PFSK-1 (cell line): ENCODE measurements around the gene BRSK2.
A peak's percentile ranks its signal among the peaks of the same experiment; 100 is the strongest.

Experiments
- FOXP2 ChIP-seq: optimal IDR thresholded peaks from 2 replicates; pipeline ENCODE3; 2011; ENCODE audit warnings: borderline replicate concordance, control low read depth, inconsistent platforms; ENCODE audit not compliant: insufficient read depth; ENCODE audit errors: extremely low read length, extremely low read depth
- POLR2AphosphoS5 ChIP-seq: IDR thresholded peaks from 2 replicates; pipeline ENCODE4 v1.6.1; 2012; ENCODE audit warnings: low read depth, mild to moderate bottlenecking, control low read depth, low read length, moderate library complexity
- SIN3A ChIP-seq: IDR thresholded peaks from 2 replicates; pipeline ENCODE4 v1.6.1; 2012; ENCODE audit warnings: mild to moderate bottlenecking, low read length, moderate library complexity, borderline replicate concordance; ENCODE audit not compliant: insufficient read depth
- TAF1 ChIP-seq: IDR thresholded peaks from 2 replicates; pipeline ENCODE4 v1.6.1; 2012; ENCODE audit warnings: low read length, control low read depth, borderline replicate concordance; ENCODE audit not compliant: insufficient read depth
- TF ChIP-seq, protein P1 (sequence below), 2 experiments: IDR thresholded peaks; 2 replicates each; pipeline versions ENCODE4 v1.6.1 to v1.8.0; 2011 to 2012; ENCODE audit warnings: low read depth in 2 of 2, low read length in 2 of 2, control low read depth in 1 of 2, inconsistent platforms in 1 of 2, mild to moderate bottlenecking in 1 of 2, moderate library complexity in 1 of 2; ENCODE audit not compliant: insufficient read depth in 1 of 2

The BRSK2 gene

DNA sequence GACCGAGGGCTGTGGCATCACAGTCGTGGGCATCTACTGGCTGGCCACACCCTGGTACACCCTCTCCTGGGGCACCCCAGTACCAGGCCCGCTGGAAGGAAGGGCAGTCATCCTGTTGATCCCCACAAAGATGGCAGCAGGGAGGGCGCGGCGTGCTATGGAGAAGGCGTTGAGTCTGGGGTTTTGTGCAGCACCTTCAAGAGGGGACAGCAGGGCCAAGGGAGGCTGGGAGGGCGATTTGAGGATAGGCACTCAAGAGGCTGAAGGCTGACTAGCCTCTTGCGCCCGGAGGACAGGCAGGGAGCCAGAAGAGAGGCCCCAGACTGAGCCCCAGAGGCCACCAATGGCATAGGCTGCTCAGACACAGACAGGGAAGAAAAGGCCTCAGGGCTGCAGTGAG, 2.2 kb upstream of the BRSK2 start:
- TF ChIP-seq TAF1, result no peak
- TF ChIP-seq, protein P1, sequence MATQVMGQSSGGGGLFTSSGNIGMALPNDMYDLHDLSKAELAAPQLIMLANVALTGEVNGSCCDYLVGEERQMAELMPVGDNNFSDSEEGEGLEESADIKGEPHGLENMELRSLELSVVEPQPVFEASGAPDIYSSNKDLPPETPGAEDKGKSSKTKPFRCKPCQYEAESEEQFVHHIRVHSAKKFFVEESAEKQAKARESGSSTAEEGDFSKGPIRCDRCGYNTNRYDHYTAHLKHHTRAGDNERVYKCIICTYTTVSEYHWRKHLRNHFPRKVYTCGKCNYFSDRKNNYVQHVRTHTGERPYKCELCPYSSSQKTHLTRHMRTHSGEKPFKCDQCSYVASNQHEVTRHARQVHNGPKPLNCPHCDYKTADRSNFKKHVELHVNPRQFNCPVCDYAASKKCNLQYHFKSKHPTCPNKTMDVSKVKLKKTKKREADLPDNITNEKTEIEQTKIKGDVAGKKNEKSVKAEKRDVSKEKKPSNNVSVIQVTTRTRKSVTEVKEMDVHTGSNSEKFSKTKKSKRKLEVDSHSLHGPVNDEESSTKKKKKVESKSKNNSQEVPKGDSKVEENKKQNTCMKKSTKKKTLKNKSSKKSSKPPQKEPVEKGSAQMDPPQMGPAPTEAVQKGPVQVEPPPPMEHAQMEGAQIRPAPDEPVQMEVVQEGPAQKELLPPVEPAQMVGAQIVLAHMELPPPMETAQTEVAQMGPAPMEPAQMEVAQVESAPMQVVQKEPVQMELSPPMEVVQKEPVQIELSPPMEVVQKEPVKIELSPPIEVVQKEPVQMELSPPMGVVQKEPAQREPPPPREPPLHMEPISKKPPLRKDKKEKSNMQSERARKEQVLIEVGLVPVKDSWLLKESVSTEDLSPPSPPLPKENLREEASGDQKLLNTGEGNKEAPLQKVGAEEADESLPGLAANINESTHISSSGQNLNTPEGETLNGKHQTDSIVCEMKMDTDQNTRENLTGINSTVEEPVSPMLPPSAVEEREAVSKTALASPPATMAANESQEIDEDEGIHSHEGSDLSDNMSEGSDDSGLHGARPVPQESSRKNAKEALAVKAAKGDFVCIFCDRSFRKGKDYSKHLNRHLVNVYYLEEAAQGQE (IDR thresholded peaks at IDR 0.05; ENCODE audit: insufficient read depth in 1 of 2, low read depth in 2 of 2, low read length in 2 of 2), result no peak
- no peak for TF ChIP-seq FOXP2
- no peak for TF ChIP-seq SIN3A
- TF ChIP-seq POLR2AphosphoS5, result no peak

DNA sequence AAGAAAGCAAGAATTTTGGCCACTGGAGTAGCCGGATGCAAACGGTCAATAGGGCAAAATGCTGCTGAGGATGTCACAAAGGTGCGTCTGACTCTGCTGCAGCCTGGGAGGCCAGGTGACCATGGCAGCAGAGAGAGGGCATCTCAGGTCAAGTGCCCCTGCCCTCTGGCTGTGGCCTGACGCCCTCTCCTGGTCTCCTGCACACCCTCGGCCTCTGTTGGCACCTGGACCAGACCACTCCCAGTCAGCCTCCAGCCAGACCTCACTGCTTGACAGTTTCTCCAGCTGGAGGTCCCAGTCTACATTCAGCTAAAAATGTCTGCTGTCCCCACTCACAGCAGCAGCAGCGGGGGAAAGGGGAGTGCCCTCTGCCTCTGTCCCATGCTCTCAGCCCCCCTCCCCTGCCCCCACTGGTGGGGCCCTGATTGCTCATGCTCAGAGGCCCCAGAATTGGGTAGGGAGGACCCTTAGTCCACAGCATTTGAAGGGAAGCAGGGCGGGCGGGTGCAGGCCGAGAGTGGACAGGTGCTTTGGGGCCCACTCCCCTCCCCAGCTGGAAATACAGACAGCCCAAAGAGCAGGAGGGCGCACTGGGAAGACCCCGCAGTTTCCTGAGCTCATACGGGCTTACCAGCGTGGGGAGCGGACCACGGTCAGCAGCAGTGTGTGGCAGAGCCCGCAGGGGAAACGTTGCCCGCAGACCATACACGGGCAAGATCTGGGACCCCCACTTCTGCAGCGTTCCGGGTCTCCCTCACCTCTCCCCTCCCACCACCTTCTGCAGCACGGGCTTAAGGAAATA, 1.6 kb upstream of the BRSK2 start:
- TF ChIP-seq FOXP2, result no peak
- TF ChIP-seq TAF1, result no peak
- TF ChIP-seq POLR2AphosphoS5, result no peak
- TF ChIP-seq SIN3A, result no peak
- TF ChIP-seq, protein P1 (IDR thresholded peaks at IDR 0.05; ENCODE audit: insufficient read depth in 1 of 2, low read depth in 2 of 2, low read length in 2 of 2), result no peak

DNA sequence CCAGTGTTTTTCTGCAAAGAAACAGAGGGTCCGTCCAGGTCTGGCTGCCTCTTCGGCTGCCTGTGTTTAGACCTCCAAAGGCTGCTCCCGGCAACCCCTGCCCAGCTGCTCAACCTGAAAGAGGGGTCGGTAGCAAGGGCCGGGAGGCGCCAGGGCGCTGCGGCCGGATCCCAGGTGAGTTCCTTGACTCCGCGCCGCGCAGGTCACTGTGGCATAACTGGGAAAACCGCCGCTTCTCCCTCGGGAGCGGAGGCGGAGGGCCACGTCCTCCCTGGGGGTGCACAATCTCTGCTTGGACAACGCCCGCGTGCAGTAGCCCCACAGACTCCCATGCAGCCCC, 1.0 kb upstream of the BRSK2 start:
- TF ChIP-seq, protein P1 (IDR thresholded peaks at IDR 0.05; ENCODE audit: insufficient read depth in 1 of 2, low read depth in 2 of 2, low read length in 2 of 2), result no peak
- no peak for TF ChIP-seq TAF1
- no peak for TF ChIP-seq FOXP2
- no peak for TF ChIP-seq SIN3A
- no peak for TF ChIP-seq POLR2AphosphoS5

DNA sequence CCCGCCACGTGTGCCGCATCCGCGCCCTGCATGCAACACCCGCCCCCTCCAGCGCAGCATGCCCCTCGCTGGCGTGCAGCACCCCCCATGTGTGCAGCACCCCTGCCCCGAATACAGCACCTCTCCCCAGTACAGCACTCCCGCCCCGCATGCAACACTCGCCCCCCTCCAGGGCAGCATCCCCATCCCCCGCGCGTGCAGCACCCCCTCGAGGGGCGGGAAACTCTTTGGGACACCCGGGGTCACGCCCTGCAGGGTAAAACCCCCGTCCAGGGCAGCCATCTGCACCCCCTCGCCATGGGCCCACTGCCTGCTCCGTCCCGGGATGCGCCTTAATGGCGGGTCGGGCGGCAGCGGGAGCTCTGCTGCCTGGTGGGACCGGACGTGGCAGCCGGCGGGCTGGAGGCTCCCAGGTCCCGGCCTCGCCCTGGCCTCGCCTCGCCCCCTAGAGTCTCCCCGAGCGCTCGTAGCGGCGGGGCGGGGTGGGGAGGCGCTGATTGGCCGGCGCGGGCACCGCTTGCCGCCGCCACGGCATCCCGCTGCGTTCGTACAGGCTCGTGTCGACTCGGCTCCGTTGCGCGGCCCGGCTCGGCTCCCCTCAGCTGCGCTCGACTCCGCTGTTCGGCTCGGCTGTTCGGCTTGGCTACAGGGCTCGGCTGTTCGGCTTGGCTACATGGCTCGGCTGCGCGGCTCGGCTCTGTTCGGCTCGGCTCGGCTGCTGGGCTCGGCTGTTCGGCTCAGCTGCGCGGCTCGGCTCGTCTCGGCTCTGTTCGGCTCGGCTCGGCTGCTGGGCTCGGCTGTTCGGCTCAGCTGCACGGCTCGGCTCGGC, 417 bp upstream of the BRSK2 start:
- TF ChIP-seq, protein P1 (IDR thresholded peaks at IDR 0.05; ENCODE audit: insufficient read depth in 1 of 2, low read depth in 2 of 2, low read length in 2 of 2), result no peak
- TF ChIP-seq SIN3A (no peak), FOXP2 (peak; percentile 29), TAF1 (no peak), POLR2AphosphoS5 (peak; percentile 63)
